Suppressor macrophage treated with lipopolysaccharide for 1 hour (primary cell): Measurements from ENCODE around the gene AGBL4.

Experiments
- DNase-seq, 3 donors: peaks; one replicate each; pipeline ENCODE4 v3.0.0-alpha.2; 2020 to 2022

AGBL4 gene

DNA sequence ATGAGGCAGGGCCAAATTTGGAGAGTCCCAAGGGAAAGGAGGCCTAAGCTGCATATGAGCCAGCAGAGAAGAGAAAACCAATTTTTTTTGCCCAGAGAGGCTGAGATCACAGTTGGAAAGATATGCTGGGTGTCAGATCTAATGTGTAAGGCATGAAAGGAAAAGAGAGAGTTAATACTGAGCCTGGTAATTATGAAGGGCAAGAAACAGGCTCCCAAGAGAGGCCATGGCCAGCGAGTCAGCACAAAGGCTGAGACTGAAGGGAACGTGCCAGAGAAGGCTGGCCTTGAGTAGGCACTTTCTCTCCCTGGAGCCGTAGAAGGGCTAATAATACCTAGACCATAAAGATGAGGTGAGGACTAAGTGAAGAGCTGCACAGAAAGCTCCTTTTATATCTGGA lies 1215.3 kb downstream of the AGBL4 start:
- DNase-seq: no peak

DNA sequence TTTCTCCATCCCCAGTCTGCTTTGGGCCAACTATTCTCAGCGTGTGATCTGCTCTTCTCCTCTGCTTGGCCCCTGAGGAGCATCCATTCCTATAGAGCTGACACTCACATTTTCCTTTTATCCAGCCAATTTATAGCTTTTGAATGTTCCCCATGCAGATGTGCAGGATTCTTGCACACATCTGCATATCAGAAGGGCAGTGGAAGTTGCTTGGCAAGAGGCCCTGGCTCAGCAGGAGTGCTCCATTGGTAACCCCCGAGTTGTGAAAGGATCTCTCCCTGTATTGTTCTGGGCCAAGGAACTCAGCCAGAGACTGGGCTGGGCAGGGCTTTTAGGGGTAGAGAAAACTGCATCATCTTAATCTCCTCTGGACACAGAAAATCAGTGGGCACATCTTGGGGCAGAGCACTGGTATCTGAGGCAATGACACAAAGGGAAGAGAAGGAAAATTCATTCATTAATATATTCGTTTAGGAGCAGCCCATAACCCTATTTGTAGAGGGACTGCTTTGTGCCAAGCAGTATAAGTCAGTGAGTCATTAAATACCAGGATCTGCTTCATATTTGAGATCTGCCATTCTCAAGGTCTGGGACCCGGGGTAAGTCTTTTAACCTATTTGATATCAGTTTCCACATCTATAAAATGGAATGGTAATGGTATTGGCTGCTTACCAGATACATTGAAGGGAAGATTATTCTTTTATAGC lies 1216.0 kb downstream of the AGBL4 start:
- no peak for DNase-seq

DNA sequence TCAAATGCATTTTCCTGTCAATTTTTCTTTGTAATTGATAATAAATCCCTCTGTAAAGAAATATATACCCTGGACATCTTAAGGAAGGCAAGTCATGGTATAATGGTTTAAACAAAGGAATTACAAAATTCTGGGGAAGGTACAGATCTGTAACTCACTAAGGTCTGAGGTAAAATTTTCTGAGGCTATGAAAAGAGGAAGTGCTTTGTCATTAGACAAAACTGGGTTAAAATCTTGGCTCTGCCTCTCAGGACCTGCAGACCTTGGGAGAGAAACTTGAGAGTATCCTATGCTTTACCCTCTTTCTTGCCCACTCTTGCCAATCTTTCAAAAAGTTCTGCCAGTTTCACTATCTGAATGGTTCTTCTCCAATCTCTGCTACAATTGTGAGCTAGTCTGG lies 1220.3 kb downstream of the AGBL4 start:
- peak in 1 of 3 donors; percentile 21 for DNase-seq

DNA sequence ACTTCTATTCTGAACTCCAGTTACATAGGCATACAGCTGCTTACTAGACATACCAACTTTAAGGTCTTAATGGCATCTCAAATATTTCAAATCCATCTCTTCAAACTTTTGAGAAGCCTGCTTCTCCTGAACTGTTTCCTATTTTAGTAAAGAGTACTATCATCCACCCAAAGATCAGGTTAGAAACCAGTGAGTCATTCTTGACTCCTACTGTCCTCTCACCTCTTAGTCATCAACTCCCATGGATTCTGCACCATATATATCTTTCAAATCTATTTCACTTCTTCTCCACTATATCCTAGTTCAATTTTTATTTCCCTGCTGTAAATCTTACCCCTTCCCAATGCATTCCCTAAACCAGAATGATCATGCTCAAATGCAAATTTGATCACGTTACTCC lies 1228.9 kb downstream of the AGBL4 start:
- DNase-seq: peak; percentile 33 to 58 (median 51)

- peak in 2 of 3 donors; percentile 22 to 29 for DNase-seq
Measured at GRCh38 chr1:48793863-48794262, 1229.9 kb downstream of the AGBL4 start.

DNA sequence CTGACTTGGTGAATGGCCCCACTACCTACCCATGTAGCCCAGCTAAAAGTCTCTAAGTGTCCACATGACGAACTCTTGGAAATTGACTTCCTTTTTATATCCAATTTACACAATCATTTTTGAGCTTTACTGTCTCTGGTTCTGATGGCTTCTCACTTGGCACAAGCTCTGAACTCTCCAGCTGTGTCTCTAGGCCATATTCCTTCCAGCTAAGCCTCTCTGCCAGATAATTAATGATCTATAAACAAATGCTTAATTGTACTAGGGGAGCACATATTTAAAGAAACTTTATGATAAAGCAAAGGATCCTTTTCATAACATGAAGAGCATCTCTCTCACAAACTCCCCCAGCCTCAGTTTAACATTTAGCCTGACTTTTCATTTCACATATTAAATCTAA lies 1230.8 kb downstream of the AGBL4 start:
- DNase-seq: no peak

GRCh38 chr1:48790397-48790796 lies 1233.4 kb downstream of the AGBL4 start:
- peak in 2 of 3 donors; percentile 29 to 30 for DNase-seq

DNA sequence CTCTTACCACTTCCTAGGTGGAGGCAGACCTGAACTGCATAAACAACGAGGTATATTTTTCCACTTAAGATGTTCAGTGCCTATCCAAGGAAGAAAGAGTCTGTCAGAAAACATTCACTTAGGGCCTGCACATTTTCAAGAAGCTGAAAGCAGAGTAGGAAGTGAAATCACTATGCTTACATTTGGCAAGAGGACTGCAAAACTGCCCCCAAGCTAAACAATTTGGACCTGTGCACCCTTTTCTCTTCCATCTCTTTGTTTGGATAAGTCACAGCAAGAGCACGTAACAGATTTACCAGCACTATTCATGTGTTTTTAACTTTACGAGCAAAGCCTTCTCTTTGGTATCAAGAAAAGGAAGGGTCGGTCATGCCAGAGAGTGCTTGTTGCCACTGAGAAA lies 1233.9 kb downstream of the AGBL4 start:
- peak in 1 of 3 donors; percentile 29 for DNase-seq

DNA sequence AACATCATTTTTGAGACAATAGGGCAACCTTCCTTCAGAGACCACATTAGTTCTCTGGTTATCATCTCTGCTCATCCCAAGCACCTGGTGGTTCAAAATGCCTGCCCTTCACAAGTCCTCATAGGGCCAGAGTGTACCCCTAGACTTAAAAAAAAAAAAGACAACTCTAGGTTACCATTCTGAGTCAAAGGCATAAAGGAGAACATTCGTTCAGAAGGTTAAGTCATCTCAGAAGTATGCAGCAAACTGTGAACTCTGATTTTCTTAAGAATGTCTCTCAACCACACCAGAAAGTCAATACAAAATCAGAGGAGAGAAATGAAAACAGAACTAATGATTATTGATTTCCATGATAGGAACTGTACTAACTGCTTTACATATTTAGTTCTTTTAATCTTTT lies 1237.9 kb downstream of the AGBL4 start:
- no peak for DNase-seq

DNA sequence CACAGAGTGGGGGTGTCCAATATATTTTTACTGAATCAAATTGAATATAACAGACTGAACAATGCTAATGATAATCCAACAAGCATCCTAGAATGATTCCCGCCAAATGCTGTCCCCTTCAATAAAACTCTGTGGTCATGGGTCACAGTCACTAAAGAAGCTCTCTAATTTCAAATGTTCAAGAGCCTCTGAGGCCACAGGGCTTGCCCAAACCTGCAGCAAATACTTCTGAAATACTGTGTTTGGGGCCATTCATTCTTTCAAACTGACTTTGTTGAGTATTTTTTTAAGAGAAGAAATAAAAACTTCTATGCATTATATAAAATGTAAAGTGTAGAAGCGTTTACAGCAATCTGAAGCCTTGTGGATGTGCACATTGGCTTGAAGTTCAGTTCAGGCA lies 1239.5 kb downstream of the AGBL4 start:
- DNase-seq: no peak

DNA sequence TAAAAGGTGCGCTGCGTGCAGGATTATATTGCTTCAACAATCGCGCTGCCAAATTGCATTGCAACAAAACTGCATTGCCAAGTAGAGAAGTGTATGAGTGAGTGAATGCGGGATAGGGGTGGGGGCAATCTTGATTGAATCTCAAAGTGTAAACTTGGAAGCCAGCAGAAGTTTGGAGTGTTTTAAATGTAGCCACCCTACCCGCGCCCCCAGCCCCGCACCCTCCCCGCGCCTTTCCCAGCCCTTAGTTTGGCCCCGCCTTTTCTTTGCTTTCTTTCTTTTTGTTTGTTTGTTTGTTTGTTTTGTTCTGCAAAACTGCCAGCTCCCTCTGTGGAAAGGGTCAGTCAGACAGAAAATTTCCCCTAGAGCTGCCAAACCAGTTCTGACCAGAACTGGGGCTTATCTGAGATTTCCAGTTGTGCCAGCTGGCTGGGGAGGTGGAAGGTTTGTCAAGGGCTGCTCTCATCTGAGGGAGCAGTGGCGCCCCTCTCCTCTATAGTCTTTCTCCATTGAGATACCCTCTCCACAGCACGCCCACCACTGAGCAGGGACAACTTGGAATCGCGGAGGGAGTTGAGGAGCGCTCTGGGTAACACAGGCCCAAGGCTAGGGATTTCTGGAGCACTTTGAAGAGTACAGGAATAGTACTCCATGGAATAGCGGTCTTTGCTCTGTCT lies 1246.4 kb downstream of the AGBL4 start:
- DNase-seq: no peak

- DNase-seq: peak in 1 of 3 donors; percentile 22
Measured at GRCh38 chr1:48776393-48777218, 1247.1 kb downstream of the AGBL4 start, which contains the start of gene BEND5. Gene BEND5 (minus strand): TSS chr1:48776891. CDS start chr1:48776831, 60 bp downstream.

DNA sequence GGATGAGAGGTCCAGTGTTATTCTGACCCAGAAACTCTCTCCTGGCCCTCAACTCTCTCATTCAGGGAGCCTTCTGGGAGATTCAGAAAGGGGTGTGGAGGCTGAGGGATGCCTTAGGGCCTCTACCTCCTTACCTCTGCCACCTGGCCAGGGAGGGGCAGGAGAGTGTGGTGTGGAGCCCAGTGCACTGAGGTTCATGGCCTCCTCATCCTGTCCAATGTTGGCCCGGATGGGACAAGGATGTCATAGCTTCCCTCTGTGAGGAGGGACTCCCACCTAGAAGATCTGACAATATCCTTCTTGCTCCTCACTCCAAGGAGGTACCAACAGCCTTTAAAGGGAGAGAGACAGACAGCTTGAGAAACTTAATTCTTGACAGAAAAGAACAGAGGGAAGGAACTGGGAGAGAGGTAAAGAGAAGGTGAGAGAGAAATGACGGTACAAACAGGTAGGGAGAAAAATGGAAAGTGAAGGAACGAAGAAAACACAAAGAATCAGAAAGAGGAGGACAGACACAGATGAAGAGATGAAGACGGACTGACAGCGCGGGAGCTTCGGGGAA lies 1247.8 kb downstream of the AGBL4 start:
- DNase-seq: no peak

GRCh38 chr1:48773133-48773532 lies 1250.6 kb downstream of the AGBL4 start:
- no peak for DNase-seq

DNA sequence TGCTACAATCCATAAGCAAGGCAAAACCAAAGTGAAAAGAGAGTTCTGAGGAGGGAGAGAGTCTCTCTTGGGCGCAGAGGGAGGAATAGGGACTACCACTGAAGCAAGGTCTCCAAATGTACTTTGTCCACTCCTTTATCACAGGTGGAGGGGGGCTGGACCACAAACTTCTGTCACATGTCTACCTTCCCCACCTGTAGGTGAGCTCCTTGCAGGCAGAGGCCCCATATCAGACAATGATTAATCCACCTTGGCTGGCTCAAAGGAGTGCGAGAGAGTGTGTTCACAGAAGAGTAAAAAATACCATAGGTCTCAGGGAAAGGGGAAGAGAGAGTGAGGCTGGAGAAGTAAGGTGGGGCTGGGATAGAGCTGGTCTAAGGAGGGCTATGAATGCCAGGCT lies 1251.5 kb downstream of the AGBL4 start:
- no peak for DNase-seq

DNA sequence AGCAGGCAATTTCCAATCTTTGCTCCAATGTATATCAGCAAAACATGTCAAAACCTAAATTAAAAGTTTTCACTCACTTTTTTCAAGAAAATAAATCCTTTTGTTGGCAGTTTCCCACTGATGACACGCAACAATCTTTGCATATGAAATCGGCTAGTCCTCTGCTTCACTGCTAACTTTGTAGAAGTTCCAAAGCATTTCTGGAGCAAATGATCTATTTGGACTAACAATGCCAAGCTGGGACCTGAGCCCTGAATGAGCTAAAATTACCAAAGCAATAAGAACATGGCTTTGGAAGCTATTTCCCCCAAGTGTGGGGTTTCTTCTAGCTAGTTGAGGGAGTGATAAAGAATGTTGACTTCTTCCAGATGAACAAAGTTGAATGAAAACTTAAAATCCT lies 1252.2 kb downstream of the AGBL4 start:
- no peak for DNase-seq

DNA sequence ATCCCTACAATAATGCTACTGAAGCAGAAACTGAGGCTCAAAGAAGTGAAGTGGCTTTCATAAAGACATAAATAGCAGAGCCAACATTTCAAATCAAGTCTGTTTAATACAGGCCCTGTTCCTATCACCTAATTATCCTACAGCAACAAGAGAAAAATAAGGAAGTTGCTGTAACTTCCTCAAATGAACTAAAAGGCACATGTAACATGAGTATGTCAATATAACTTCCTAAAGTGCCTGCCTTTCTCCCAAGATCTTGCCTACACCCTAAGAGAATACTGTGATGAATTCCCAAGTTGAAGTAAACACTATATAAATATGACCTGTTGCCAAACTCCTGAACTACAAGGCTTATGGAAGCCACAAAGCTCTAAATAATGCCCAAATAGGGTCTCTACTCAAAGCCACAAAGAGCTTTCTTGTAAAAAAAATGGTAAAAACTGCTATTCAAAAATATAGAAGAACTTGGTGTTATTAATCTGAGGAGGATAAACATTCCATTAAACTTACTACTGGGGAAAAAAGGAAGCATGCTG lies 1255.7 kb downstream of the AGBL4 start:
- peak; percentile 40 to 68 (median 68) for DNase-seq

GRCh38 chr1:48765335-48765734 lies 1258.4 kb downstream of the AGBL4 start:
- no peak for DNase-seq

DNA sequence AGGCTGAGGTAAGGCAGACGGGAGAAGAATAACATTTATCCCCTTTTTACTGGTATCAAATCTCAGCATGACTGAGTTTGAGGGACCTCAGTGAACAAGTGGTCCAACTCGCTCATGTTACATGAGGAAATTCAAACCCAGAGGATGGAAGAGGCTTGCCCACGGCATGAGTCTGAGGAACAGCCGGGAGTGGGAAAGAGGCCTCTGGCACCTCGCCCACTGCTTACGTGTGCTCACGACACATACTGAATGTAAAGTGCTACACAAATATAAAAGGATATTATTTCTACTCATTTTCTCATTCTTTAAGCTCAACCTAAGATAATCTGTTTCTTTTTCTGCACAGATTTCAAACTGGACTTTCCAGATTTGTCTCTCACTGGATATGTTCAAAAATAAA lies 1261.8 kb downstream of the AGBL4 start:
- DNase-seq: no peak

DNA sequence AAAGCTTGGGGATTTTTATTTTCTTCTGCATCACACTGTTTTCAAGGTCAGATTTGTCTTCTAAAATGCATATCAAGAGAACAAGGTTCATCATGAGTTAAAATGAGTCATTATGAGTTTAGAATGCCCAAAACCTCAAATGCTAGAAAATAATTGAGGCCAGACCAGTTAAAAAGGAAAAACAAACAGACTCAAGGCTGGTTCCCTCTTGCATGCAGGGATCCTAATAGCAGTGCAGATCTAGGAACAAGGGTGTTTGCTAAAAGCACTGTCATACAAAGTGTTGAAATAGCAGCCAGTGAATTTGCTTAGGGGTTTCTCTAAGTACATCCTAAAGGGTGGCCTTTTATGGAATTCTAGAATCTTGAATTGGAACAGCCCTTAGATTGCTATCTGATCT lies 1262.3 kb downstream of the AGBL4 start:
- no peak for DNase-seq

DNA sequence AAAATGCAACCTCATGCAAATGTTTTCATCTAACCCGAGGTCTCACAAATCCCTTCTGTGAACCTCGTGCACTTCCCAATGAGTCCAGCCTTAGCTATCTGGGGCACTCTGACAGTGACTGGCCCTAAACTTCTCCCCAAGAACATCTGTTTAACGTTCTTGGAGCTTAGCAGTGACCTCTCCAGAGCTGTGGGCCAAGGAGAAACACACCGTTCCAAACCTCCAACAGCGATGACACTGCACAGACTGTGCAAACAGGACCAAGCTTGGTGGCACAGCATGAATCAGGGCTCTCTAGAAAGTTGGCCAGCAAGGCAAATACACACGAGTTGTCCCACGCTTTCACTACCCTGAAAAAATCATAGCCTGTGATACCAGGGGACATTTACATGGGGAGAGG lies 1262.9 kb downstream of the AGBL4 start:
- no peak for DNase-seq

- no peak for DNase-seq
Measured at GRCh38 chr1:48758976-48759375, 1264.8 kb downstream of the AGBL4 start.

- no peak for DNase-seq
Measured at GRCh38 chr1:48757363-48757762, 1266.4 kb downstream of the AGBL4 start.
